Measurements from ENCODE around the gene PRDX2. TPM values are rescaled to one million over a fixed set of nuclear protein-coding genes. Genes with fewer than 3 reads are reported as not detected.

The PRDX2 gene
- total RNA-seq, 6 donors from 2014 or later, result 57.6 to 173 (median 123) TPM

- ATAC-seq (ENCODE audit: low FRiP score in 2 of 2), result no peak
- Histone ChIP-seq H3K36me3 (peaks cover 0 to 19% (median 8%) of the 10 kb centered on the region in 4 donors), H3K9me3 (no peaks in the 10 kb centered on the region), H3K4me1 (no peaks in the 10 kb centered on the region), H3K27me3 (no peaks in the 10 kb centered on the region), H3K4me3 (no peak overlapping the region), H3K27ac (no peak overlapping the region)
- 93 to 94% methylated on average over 7 of the region's 7 CpGs for WGBS, 2 donors
- no peak for TF ChIP-seq POLR2AphosphoS5 (IDR thresholded peaks at IDR 0.05)
- no peak for DNase-seq
Measured at GRCh38 chr19:12815088-12815487, 13.5 kb upstream of the PRDX2 start.

DNA sequence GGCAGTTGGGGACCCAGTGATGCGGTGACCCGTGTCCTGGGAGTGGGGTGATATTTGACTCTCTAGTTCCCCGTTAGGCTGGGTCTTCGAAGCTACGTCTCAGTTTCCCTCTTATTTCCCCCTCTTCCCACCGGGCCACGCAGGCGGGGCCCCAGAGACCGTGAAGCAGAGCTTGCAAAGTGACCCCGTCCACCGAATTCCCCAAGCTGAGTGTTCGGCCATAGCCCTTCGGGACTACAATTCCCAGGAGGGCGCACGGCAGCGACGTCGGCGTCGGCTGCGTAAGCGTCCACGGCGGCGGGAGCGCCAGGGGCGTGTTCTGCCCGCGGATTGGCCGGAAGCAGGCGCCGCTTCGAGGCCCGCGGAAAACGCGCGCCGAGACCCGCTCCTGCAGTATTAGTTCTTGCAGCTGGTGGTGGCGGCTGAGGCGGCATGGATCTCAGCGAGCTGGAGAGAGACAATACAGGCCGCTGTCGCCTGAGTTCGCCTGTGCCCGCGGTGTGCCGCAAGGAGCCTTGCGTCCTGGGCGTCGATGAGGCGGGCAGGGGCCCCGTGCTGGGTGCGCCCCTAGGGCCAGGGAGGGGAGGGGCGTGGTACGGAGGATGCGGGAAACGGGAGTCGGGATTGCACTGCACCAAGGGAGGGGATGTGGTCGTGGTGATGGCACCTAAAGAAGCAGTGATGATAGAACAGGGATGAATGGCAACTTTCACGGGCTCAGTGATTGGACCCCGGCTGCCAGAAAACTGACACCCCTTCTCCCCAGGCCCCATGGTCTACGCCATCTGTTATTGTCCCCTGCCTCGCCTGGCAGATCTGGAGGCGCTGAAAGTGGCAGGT lies 4.9 kb upstream of the PRDX2 start, which contains the start of gene RNASEH2A:
TSS of gene RNASEH2A (plus strand) at position 343 of the 840 bp plus-strand sequence. CDS start at position 433, 90 bp downstream.
- Histone ChIP-seq H3K27ac (peak within 1 kb of the TSS; percentile 15 to 72 (median 42)), H3K36me3 (peaks cover 0 to 4% (median 3%) of the 10 kb centered on the region in 4 donors), H3K27me3 (no peaks in the 10 kb centered on the region), H3K4me3 (peak within 1 kb of the TSS; percentile 59 to 76 (median 66)), H3K4me1 (peaks cover 17 to 25% (median 20%) of the 10 kb centered on the region in 4 donors), H3K9me3 (no peaks in the 10 kb centered on the region)
- 4 to 12% methylated on average over 24 to 66 of the region's 66 CpGs for WGBS, 2 donors
- DNase-seq (peak; percentile 93 to 98), ATAC-seq (ENCODE audit: low FRiP score in 2 of 2) (peak; percentile 92 to 93)
- TF ChIP-seq POLR2AphosphoS5 (IDR thresholded peaks at IDR 0.05) (peak; percentile 57 to 74), EP300 (IDR thresholded peaks at IDR 0.05) (peak in 1 of 4 donors; percentile 10), POLR2A (IDR thresholded peaks at IDR 0.05) (peak in 1 of 4 donors; percentile 53)
- TF ChIP-seq, protein P1, sequence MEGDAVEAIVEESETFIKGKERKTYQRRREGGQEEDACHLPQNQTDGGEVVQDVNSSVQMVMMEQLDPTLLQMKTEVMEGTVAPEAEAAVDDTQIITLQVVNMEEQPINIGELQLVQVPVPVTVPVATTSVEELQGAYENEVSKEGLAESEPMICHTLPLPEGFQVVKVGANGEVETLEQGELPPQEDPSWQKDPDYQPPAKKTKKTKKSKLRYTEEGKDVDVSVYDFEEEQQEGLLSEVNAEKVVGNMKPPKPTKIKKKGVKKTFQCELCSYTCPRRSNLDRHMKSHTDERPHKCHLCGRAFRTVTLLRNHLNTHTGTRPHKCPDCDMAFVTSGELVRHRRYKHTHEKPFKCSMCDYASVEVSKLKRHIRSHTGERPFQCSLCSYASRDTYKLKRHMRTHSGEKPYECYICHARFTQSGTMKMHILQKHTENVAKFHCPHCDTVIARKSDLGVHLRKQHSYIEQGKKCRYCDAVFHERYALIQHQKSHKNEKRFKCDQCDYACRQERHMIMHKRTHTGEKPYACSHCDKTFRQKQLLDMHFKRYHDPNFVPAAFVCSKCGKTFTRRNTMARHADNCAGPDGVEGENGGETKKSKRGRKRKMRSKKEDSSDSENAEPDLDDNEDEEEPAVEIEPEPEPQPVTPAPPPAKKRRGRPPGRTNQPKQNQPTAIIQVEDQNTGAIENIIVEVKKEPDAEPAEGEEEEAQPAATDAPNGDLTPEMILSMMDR (IDR thresholded peaks at IDR 0.05), result peak in 2 of 6 experiments; percentile 23 to 26

- no peak for TF ChIP-seq POLR2A (IDR thresholded peaks at IDR 0.05)
- no peak for TF ChIP-seq EP300 (IDR thresholded peaks at IDR 0.05)
- TF ChIP-seq, protein P1 (IDR thresholded peaks at IDR 0.05), result no peak
- no peak for TF ChIP-seq POLR2AphosphoS5 (IDR thresholded peaks at IDR 0.05)
- no peak for ATAC-seq (ENCODE audit: low FRiP score in 2 of 2)
- WGBS, 2 donors, result 87 to 96% methylated on average over 26 of the region's 26 CpGs
Measured at GRCh38 chr19:12804051-12804450, 2.5 kb upstream of the PRDX2 start.

GRCh38 chr19:12802267-12803106 lies 887 bp upstream of the PRDX2 start:
- TF ChIP-seq POLR2AphosphoS5 (IDR thresholded peaks at IDR 0.05), result no peak
- TF ChIP-seq, protein P1 (IDR thresholded peaks at IDR 0.05), result no peak
- no peak for TF ChIP-seq EP300 (IDR thresholded peaks at IDR 0.05)
- no peak for TF ChIP-seq POLR2A (IDR thresholded peaks at IDR 0.05)
- WGBS, 2 donors, result 41 to 45% methylated on average over 22 of the region's 22 CpGs
- ATAC-seq (ENCODE audit: low FRiP score in 2 of 2), result no peak
- Histone ChIP-seq H3K4me1 (peaks cover 26 to 40% (median 31%) of the 10 kb centered on the region in 4 donors), H3K27ac (peak overlapping the region in 3 of 4 donors; percentile 82 to 83 (median 83)), H3K27me3 (no peaks in the 10 kb centered on the region), H3K4me3 (peak overlapping the region; percentile 67 to 83 (median 76)), H3K36me3 (peaks cover 0 to 20% (median 11%) of the 10 kb centered on the region in 4 donors), H3K9me3 (no peaks in the 10 kb centered on the region)
- DNase-seq, result no peak

More at GRCh38 chr19:12804051-12804450, 2.5 kb upstream of the PRDX2 start:
- H3K9me3 ChIP-seq, result no peaks in the 10 kb centered on the region
- H3K4me3 ChIP-seq, result no peak overlapping the region
- no peaks in the 10 kb centered on the region for H3K27me3 ChIP-seq
- no peak overlapping the region for H3K27ac ChIP-seq
- H3K4me1 ChIP-seq, result peaks cover 26 to 40% (median 31%) of the 10 kb centered on the region in 4 donors
- peaks cover 0 to 18% (median 8%) of the 10 kb centered on the region in 4 donors for H3K36me3 ChIP-seq
- peak in 1 of 2 donors; percentile 71 for DNase-seq

Data from upper lobe of left lung (tissue), 6 donors.